Thymus (tissue), 11 donors: ENCODE data around the gene PLA2G1B. TPM values are rescaled to one million over a fixed set of nuclear protein-coding genes. Genes with fewer than 3 reads are reported as not detected.

Source experiments
- DNase-seq, 9 donors: peaks; one replicate each; pipeline ENCODE4 v3.0.0-alpha.2; 2013; ENCODE audit warnings: low spot score in 9 of 9, low read depth in 6 of 9, missing footprints in 1 of 9
- H3K27ac ChIP-seq, 2 donors: one replicate each; pipeline ENCODE4 v1.5.1; 2013; ENCODE audit warnings: control low read depth in 1 of 2, low read depth in 1 of 2, low read length in 1 of 2, mild to moderate bottlenecking in 1 of 2, moderate library complexity in 1 of 2
- H3K27me3 ChIP-seq, 2 donors: one replicate each; pipeline ENCODE4 v1.5.1; 2013; ENCODE audit warnings: low read length in 1 of 2; ENCODE audit not compliant: control insufficient read depth in 2 of 2, insufficient read depth in 1 of 2
- H3K36me3 ChIP-seq, 2 donors: one replicate each; pipeline ENCODE4 v1.5.1; 2013; ENCODE audit warnings: low read length in 1 of 2, mild to moderate bottlenecking in 1 of 2, moderate library complexity in 1 of 2; ENCODE audit not compliant: control insufficient read depth in 2 of 2, insufficient read depth in 2 of 2
- H3K4me1 ChIP-seq, 2 donors: one replicate each; pipeline ENCODE4 v1.5.1; 2013; ENCODE audit warnings: low read length in 2 of 2; ENCODE audit not compliant: control insufficient read depth in 2 of 2, insufficient read depth in 2 of 2
- H3K4me3 ChIP-seq, 2 donors: one replicate each; pipeline ENCODE4 v1.5.1; 2013; ENCODE audit warnings: low read length in 2 of 2, control low read depth in 1 of 2, mild to moderate bottlenecking in 1 of 2
- H3K9me3 ChIP-seq, 2 donors: one replicate each; pipeline ENCODE4 v1.5.1; 2013; ENCODE audit warnings: low read length in 1 of 2, mild to moderate bottlenecking in 1 of 2; ENCODE audit not compliant: control insufficient read depth in 2 of 2, insufficient read depth in 1 of 2
- WGBS: extraction: QIAGEN DNeasy Blood & Tissue Kit; methylation state at CpG from one replicate; pipeline ENCODE4 v1.1.7; 2013; 5-methylcytosine and 5-hydroxymethylcytosine counted together
- polyA plus RNA-seq: library from polyadenylated mRNA; stranded (reverse); fragments of 200-250 nt; gene quantifications from one replicate; pipeline ENCODE4 v1.2.3, GENCODE V29; 2013
- total RNA-seq: library from RNA; stranded (reverse); fragments of 120-200 nt; gene quantifications from one replicate; pipeline ENCODE4 v1.2.4, GENCODE V29; 2013
- donor health status: healthy.

PLA2G1B gene
- total and polyA plus RNA-seq, 2 donors: 0.09 to 1.5 TPM

DNA sequence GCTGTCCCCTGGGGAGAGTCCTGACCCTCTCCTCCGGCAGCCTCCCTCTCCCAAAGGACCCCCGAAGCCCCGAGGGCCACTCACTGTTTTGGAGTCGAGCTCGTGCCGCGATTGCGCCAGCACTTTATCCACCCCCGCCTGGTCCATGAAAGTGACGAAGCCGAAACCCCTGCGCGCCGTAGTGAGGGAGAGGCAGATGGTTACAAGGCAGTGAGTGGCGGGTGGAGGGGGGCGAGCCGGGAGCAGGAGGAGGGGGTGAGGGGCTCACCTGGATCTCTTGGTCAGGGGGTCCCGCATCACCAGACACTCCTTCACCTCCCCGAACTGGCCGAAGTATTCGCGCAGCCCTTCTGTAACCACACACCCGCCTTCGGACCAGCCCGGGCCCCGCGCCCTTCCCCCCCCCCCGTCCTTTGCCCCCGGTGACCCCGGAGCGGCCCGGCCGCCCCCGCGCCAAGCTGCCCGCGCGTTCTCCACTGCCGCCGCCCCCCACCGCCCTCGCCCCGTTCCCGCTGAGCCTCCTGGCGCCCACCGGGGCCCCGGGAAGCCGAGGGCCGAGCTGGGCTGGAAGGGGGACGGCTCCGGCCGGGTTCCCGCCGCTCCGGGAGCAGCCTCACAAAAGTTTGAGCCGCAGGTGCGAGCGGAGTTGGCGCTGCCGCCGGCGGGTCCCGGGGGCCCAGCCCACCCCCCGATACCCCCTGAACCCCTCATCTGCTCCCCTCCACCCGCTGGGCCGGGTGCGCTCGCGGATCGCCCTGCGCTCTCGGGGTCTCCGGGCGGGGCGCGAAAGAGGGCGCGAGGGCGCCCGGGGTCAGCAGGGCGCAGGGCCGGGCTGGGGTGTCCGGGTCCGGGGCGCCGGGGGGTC lies 40.6 kb upstream of the PLA2G1B start:
- Histone ChIP-seq H3K9me3 (no peaks in the 10 kb centered on the region), H3K4me3 (peak overlapping the region in 1 of 2 donors; percentile 43), H3K36me3 (no peaks in the 10 kb centered on the region), H3K27ac (no peak overlapping the region), H3K4me1 (no peaks in the 10 kb centered on the region), H3K27me3 (peaks cover 64 to 94% of the 10 kb centered on the region in 2 donors)
- WGBS: 3% methylated on average over 85 of the region's 86 CpGs
- DNase-seq: no peak

DNA sequence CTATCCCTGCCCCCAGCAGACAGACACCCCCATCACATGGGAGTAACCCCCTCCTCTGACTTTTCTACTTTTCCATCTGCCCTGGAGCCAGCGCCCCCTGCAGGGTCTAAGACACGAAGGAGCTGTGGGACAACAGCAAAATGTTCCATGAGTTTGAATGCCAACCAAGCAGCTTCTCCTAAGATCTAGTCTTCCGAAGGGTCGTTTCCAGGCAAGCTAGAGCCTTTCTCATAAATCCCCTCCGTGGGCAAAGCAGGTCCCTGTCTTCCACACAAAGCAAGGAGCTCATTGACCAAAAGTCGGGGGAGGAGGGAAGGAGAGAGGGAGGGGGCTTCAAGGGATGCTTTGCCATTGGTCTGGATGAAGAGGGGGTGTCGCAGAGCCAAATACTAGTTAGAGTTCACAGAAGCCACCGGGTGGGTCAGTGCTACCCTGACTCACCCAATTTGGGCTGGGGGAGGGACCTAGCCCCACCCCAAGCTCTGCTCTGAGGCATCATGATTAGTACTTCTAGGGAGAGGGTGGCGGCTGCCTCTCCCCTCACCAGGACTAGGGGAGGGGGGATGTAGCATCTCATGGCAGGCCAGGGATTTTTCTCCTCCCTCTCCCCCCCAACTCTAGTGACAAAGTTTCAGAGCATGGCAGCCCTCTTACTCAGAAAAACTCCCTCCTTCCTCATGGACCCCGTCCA lies 39.8 kb upstream of the PLA2G1B start:
- Histone ChIP-seq H3K4me1 (no peaks in the 10 kb centered on the region), H3K27ac (no peak overlapping the region), H3K9me3 (no peaks in the 10 kb centered on the region), H3K4me3 (no peak overlapping the region), H3K36me3 (no peaks in the 10 kb centered on the region), H3K27me3 (peaks cover 64 to 94% of the 10 kb centered on the region in 2 donors)
- DNase-seq: no peak
- WGBS: 24% methylated on average over 10 of the region's 10 CpGs

DNA sequence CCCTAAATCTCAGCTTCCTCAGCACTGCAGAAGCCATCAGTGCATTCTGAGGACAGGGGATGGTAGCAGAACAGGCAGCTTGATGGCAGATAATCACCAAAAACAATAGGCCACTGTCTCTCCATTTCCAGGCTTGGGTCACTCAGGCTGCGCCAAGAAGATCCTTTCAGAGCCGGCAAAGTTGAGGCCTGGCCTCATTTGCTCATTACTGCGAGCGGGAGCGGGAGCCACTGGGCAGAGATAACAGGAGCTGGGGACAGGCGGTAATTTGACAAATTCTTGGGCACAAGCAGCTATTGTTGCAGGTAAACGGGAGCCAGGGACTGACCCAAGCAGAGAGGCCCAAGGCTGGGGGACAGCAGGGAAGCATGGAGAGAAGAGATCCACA lies 39.3 kb upstream of the PLA2G1B start:
- DNase-seq: no peak
- H3K27ac ChIP-seq: no peak overlapping the region
- H3K4me1 ChIP-seq: peaks cover 0 to 3% of the 10 kb centered on the region in 2 donors
- peaks cover 65 to 95% of the 10 kb centered on the region in 2 donors for H3K27me3 ChIP-seq
- H3K36me3 ChIP-seq: no peaks in the 10 kb centered on the region
- no peaks in the 10 kb centered on the region for H3K9me3 ChIP-seq
- H3K4me3 ChIP-seq: no peak overlapping the region
- WGBS: 76% methylated on average over 7 of the region's 7 CpGs

DNA sequence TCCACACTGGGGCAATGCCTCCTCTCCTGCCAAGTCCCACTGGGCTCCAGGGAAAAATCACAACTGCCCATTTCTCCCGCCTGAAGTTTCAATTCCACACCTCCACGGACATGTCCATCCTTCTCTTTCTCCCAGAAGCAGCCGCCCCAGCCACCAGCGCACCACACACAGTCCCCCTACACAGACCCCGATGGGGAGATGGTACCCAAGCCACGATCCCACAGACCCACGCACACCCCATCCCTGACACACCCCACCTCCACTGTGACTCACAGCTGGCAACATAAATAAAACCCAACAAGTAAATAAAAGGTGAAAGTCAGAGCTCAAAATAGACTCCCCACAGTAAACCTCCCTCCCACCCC lies 38.7 kb upstream of the PLA2G1B start:
- no peaks in the 10 kb centered on the region for H3K9me3 ChIP-seq
- H3K4me3 ChIP-seq: no peak overlapping the region
- no peak overlapping the region for H3K27ac ChIP-seq
- peaks cover 68 to 95% of the 10 kb centered on the region in 2 donors for H3K27me3 ChIP-seq
- DNase-seq: no peak
- H3K36me3 ChIP-seq: no peaks in the 10 kb centered on the region
- WGBS: 93% methylated on average over 7 of the region's 7 CpGs
- H3K4me1 ChIP-seq: peaks cover 0 to 7% of the 10 kb centered on the region in 2 donors

DNA sequence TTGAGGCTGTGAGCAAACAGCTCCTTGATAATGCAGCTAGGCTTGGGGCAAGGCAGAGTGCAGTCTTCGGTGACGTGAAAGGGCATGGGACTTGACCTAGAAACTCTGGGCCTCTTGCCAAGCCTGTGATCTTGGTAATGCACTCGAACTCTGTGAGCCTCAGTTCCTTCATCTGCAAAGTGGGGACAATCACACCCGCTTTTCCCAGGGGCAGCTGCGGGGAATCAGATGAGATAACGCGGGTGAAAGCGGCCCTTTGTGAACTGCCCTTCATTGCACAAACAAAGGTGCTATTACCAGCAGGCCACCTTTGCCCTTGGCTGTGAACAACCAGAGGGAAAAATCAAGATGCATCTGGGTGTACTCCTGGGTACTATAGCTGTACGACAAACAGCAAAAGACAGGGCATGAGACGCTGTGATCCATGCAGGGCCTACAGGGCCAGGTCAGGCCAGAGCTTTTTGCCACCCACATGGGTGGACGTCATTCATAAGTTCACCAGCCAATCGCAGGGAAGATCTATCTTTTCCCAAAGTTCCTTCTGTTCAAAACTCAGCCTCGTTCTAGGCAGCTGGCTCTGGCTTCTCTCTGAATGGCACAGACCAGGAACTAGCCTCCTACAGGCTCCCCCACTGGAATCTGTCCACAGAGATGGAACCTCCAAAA lies 38.2 kb upstream of the PLA2G1B start:
- WGBS: 86% methylated on average over 13 of the region's 13 CpGs
- H3K27ac ChIP-seq: no peak overlapping the region
- H3K27me3 ChIP-seq: peaks cover 67 to 95% of the 10 kb centered on the region in 2 donors
- H3K4me3 ChIP-seq: no peak overlapping the region
- peaks cover 0 to 7% of the 10 kb centered on the region in 2 donors for H3K4me1 ChIP-seq
- DNase-seq: no peak
- no peaks in the 10 kb centered on the region for H3K9me3 ChIP-seq
- H3K36me3 ChIP-seq: no peaks in the 10 kb centered on the region

DNA sequence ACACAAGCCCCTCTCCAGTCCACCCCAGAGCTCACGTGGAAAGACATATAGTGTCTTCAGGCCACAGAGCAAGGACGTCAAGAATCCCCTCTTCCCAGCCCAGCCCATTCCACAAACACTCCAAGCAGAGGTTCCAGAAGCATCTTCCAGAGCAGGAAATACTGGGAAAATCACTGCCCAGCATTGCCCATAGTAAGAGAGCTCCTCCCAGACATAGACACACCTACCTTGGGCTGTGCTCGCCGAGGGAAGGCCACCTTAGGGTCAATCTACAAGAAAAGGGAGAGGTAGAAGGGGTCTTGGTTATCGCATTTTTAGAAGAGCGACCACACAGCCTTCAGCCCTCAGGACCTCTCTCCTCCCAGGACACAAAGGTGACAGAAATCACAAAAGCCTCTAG lies 36.9 kb upstream of the PLA2G1B start:
- WGBS: 92% methylated on average over 6 of the region's 6 CpGs
- Histone ChIP-seq H3K9me3 (no peaks in the 10 kb centered on the region), H3K27ac (no peak overlapping the region), H3K4me3 (no peak overlapping the region), H3K27me3 (peaks cover 56 to 95% of the 10 kb centered on the region in 2 donors), H3K4me1 (peaks cover 0 to 7% of the 10 kb centered on the region in 2 donors), H3K36me3 (no peaks in the 10 kb centered on the region)
- DNase-seq: no peak

DNA sequence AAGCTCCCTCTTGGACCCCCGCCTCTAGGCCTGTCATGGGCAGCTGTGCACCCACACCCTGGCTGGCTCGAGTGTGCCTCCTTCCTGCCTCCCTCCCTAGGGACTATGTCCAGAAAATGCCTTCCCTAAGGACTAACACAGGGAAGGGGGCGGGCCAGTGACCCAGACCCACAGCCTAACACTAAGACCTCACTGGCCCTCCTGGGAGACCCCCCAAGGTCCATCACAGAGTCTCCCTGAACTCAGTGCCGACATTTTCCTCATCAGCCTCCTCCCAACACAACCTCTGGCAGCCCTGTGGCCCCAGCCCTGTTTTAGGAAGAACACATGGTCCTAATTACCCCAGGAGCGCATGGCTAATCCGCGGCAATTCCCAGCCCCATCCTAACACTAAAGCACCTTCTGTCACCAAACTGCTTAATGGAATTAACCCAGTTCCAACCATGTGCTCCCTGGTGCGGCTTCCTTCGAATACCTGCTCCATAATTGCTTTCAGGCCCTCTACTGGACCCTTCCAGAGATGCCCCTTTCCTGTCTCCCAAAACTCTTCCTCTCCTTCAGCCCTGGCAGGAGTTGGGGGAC lies 35.8 kb upstream of the PLA2G1B start:
- Histone ChIP-seq H3K27ac (no peak overlapping the region), H3K36me3 (no peaks in the 10 kb centered on the region), H3K9me3 (no peaks in the 10 kb centered on the region), H3K27me3 (peaks cover 51 to 99% of the 10 kb centered on the region in 2 donors), H3K4me1 (peaks cover 0 to 7% of the 10 kb centered on the region in 2 donors), H3K4me3 (no peak overlapping the region)
- 87% methylated on average over 9 of the region's 9 CpGs for WGBS
- no peak for DNase-seq

DNA sequence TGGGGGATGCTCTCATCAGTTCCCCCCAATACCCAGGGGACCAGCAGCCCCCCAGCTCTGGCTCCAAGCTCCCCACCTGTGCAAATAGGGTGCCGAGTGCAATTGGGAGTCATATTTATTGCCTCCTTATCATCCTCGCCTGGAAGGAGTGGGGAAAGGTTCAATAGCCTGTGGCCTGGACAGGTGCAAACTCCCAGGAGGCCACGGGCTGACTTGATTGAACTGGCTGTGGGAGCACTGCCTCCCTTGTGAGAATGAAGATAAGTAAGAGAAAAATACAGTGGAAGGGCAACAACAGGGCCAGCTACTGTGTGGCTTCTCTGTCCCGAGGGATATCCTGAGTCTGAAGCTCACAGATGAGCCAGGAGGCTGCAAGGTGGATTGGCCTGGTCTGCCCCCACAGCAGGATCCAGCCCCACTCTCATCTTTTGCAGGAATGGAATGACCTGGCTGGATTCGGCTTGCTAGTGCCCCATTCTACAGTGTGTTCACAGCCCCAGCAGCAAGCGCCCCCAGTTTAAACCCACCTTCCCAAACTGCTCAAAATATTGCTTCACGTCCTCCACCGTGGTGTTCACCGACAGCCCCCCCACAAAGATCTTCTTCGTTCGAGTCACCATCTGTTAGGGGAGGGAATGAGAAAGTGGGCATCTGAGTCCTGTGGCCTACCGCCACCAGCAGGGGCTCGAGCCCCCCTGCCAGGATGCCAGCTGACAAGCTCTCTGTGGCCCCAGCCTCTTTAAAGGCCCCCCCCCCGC lies 35.1 kb upstream of the PLA2G1B start:
- peaks cover 0 to 7% of the 10 kb centered on the region in 2 donors for H3K4me1 ChIP-seq
- H3K27me3 ChIP-seq: peaks cover 44 to 98% of the 10 kb centered on the region in 2 donors
- WGBS: 94% methylated on average over 14 of the region's 14 CpGs
- DNase-seq: no peak
- no peaks in the 10 kb centered on the region for H3K36me3 ChIP-seq
- no peak overlapping the region for H3K27ac ChIP-seq
- no peak overlapping the region for H3K4me3 ChIP-seq
- no peaks in the 10 kb centered on the region for H3K9me3 ChIP-seq
